Caco-2 (cell line): ENCODE results near the gene SRL. TPM values are rescaled to one million over a fixed set of nuclear protein-coding genes. Genes with fewer than 3 reads are reported as not detected.

Experiments
- BruUV-seq: library from RNA; stranded (reverse); fragments of 400-500 nt; replicated peaks from 2 replicates; lab custom pipeline; 2021; lab: Mats Ljungman, UMichigan
- CTCF ChIA-PET: fragments of 300-600 bp; sonication (Branson Sonifier 250); formaldehyde crosslinking; loops from one replicate; lab custom pipeline; 2022; ENCODE audit warnings: antibody characterized with exemption; lab: Charles Lee
- POLR2A ChIA-PET: fragments of 300-600 bp; sonication (Branson Sonifier 250); formaldehyde crosslinking; loops from one replicate; lab custom pipeline; 2022; ENCODE audit warnings: antibody characterized with exemption; lab: Charles Lee
- DNase-seq, 2 experiments: peaks; one replicate each; pipeline versions ENCODE4 v3.0.0 to v3.0.0-alpha.2; 2020 to 2022
- H3K27me3 ChIP-seq: replicated peaks from 2 replicates; pipeline ENCODE4 v1.6.0; 2011; ENCODE audit warnings: low read length; ENCODE audit not compliant: control insufficient read depth, insufficient read depth
- H3K36me3 ChIP-seq: 2 replicates; pipeline ENCODE4 v1.5.1; 2011; ENCODE audit warnings: low read length; ENCODE audit not compliant: control insufficient read depth, insufficient read depth
- H3K4me1 ChIP-seq: fragments of 250-450 bp; sonication (Bioruptor Pico); 2 replicates; pipeline ENCODE4 v1.5.1; 2020; ENCODE audit warnings: mild to moderate bottlenecking
- H3K4me3 ChIP-seq: 2 replicates; pipeline ENCODE4 v1.5.1; 2011; ENCODE audit warnings: low read depth, mild to moderate bottlenecking, control low read depth, low read length
- H3K9me3 ChIP-seq: fragments of 250-450 bp; sonication (Bioruptor Pico); 2 replicates; pipeline ENCODE4 v1.5.1; 2020; ENCODE audit warnings: mild to moderate bottlenecking, moderate library complexity
- H3K27ac Mint-ChIP-seq: one replicate; pipeline ENCODE4 v1.8.0; 2022; ENCODE audit warnings: mixed read lengths; ENCODE audit not compliant: unreplicated experiment
- H3K27me3 Mint-ChIP-seq: one replicate; pipeline ENCODE4 v1.8.0; 2022; ENCODE audit warnings: mixed read lengths; ENCODE audit not compliant: insufficient read depth, unreplicated experiment
- H3K36me3 Mint-ChIP-seq: one replicate; pipeline ENCODE4 v1.8.0; 2022; ENCODE audit warnings: mild to moderate bottlenecking, mixed read lengths; ENCODE audit not compliant: insufficient read depth, unreplicated experiment
- H3K4me1 Mint-ChIP-seq: one replicate; pipeline ENCODE4 v1.8.0; 2022; ENCODE audit warnings: low read depth, mixed read lengths; ENCODE audit not compliant: unreplicated experiment
- H3K4me3 Mint-ChIP-seq: one replicate; pipeline ENCODE4 v1.8.0; 2022; ENCODE audit warnings: mild to moderate bottlenecking, moderate library complexity, mixed read lengths; ENCODE audit not compliant: unreplicated experiment
- H3K9me3 Mint-ChIP-seq: one replicate; pipeline ENCODE4 v1.8.0; 2022; ENCODE audit warnings: mixed read lengths; ENCODE audit not compliant: unreplicated experiment
- CTCF ChIP-seq, 2 experiments: fragments of 200-600 bp in 1 of 2; IDR thresholded peaks; 1 replicate in 1 of 2; 2 replicates in 1 of 2; pipeline versions ENCODE4 v1.5.1 to v1.8.0; 2011 to 2022; ENCODE audit warnings: antibody characterized with exemption in 1 of 2, control low read depth in 1 of 2, inconsistent platforms in 1 of 2, low read depth in 1 of 2, low read length in 1 of 2, mild to moderate bottlenecking in 1 of 2, moderate library complexity in 1 of 2; ENCODE audit not compliant: insufficient read depth in 1 of 2, severe bottlenecking in 1 of 2, unreplicated experiment in 1 of 2
- intact Hi-C: fragments of 100-400 bp; cut with micrococcal nuclease; formaldehyde crosslinking; loops from one replicate; pipeline ENCODE4 v1.10.0; 2022; ENCODE audit not compliant: unreplicated experiment
- total RNA-seq: library from RNA; stranded (reverse); gene quantifications from 2 replicates; pipeline ENCODE4 v1.2.3, GENCODE V29; 2022

SRL gene
- total RNA-seq, 1 experiment from 2014 or later: not detected

GRCh38 chr16:4214215-4214621, 27.7 kb downstream of the SRL start:
- no peaks in the 10 kb centered on the region for H3K27me3 ChIP-seq
- peaks cover 17% of the 10 kb centered on the region for H3K4me1 ChIP-seq
- no peaks in the 10 kb centered on the region for H3K9me3 ChIP-seq
- no peaks in the 10 kb centered on the region for H3K4me1 Mint-ChIP-seq
- no peak for DNase-seq
- H3K36me3 ChIP-seq: no peaks in the 10 kb centered on the region
- no peaks in the 10 kb centered on the region for H3K9me3 Mint-ChIP-seq
- no peak overlapping the region for H3K4me3 ChIP-seq
- H3K4me3 Mint-ChIP-seq: no peak overlapping the region
- no peaks in the 10 kb centered on the region for H3K27me3 Mint-ChIP-seq
- no peak overlapping the region for H3K27ac Mint-ChIP-seq
- CTCF ChIA-PET: interaction anchor here (1.9 kb wide), 1 partner anchor 40 kb away, joined by 4 read pairs; no protein-coding TSS in a partner anchor
- intact Hi-C loops: no loop called here
- no peak for TF ChIP-seq CTCF (IDR thresholded peaks at IDR 0.05; ENCODE audit: insufficient read depth in 1 of 2, low read depth in 1 of 2, low read length in 1 of 2, severe bottlenecking in 1 of 2, unreplicated experiment in 1 of 2)
- BruUV-seq: no TSS peak
- POLR2A ChIA-PET: no interaction called here
- no peaks in the 10 kb centered on the region for H3K36me3 Mint-ChIP-seq

GRCh38 chr16:4213737-4214136, 28.1 kb downstream of the SRL start:
- Histone ChIP-seq H3K27me3 (no peaks in the 10 kb centered on the region), H3K4me1 (peaks cover 17% of the 10 kb centered on the region), H3K4me3 (no peak overlapping the region), H3K36me3 (no peaks in the 10 kb centered on the region), H3K9me3 (no peaks in the 10 kb centered on the region)
- Mint-ChIP-seq H3K36me3 (no peaks in the 10 kb centered on the region), H3K4me3 (no peak overlapping the region), H3K4me1 (no peaks in the 10 kb centered on the region), H3K27me3 (no peaks in the 10 kb centered on the region), H3K27ac (no peak overlapping the region), H3K9me3 (no peaks in the 10 kb centered on the region)
- intact Hi-C loops: no loop called here
- ChIA-PET CTCF (interaction anchor here (1.9 kb wide), 1 partner anchor 40 kb away, joined by 4 read pairs; no protein-coding TSS in a partner anchor), POLR2A (no interaction called here)
- TF ChIP-seq CTCF (IDR thresholded peaks at IDR 0.05; ENCODE audit: insufficient read depth in 1 of 2, low read depth in 1 of 2, low read length in 1 of 2, severe bottlenecking in 1 of 2, unreplicated experiment in 1 of 2): no peak
- no TSS peak for BruUV-seq
- DNase-seq: no peak

GRCh38 chr16:4212934-4213296, 29.0 kb downstream of the SRL start:
- Histone ChIP-seq H3K27me3 (no peaks in the 10 kb centered on the region), H3K4me3 (no peak overlapping the region), H3K4me1 (peaks cover 17% of the 10 kb centered on the region), H3K9me3 (no peaks in the 10 kb centered on the region), H3K36me3 (no peaks in the 10 kb centered on the region)
- ChIA-PET CTCF (no interaction called here), POLR2A (no interaction called here)
- Mint-ChIP-seq H3K27me3 (no peaks in the 10 kb centered on the region), H3K27ac (no peak overlapping the region), H3K4me1 (no peaks in the 10 kb centered on the region), H3K9me3 (no peaks in the 10 kb centered on the region), H3K36me3 (no peaks in the 10 kb centered on the region), H3K4me3 (no peak overlapping the region)
- intact Hi-C loops: no loop called here
- DNase-seq: no peak
- TF ChIP-seq CTCF (IDR thresholded peaks at IDR 0.05; ENCODE audit: insufficient read depth in 1 of 2, low read depth in 1 of 2, low read length in 1 of 2, severe bottlenecking in 1 of 2, unreplicated experiment in 1 of 2): no peak
- no TSS peak for BruUV-seq
